Measurements from ENCODE around the gene ESYT2.
"Not testable (repeated sequence)": the region's sequence is repeated elsewhere in the genome, so short reads cannot be mapped to it uniquely, and the experiment has no call there.

ESYT2 gene

GRCh38 chr7:158710651-158711102, 118.6 kb downstream of the ESYT2 start:
- no peak for DNase-seq

GRCh38 chr7:158707610-158708009, 121.7 kb downstream of the ESYT2 start:
- no peak for DNase-seq

- no peak for DNase-seq
Observed at GRCh38 chr7:158706710-158707590, 122.4 kb downstream of the ESYT2 start.

DNA sequence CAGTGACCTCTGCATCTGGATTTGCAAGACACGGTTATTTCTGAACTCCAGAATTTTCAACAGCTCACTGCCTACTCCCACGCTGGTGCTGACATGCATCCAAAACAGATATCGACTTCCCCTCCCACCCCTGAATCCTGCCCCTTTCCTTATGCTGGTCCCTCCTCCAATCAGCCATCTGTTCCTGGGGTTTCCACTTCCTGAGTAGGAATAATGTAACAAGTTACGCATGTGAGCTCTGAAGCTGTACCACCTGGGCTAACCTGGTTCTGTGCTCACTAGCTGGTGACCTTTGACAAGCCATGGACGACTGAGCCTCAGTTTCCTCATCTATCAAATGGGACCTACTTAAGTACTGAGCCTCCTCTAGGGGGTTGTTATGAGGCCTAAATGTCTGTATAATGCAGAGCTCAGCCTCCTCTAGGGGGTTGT, 123.0 kb downstream of the ESYT2 start:
- DNase-seq = no peak

DNA sequence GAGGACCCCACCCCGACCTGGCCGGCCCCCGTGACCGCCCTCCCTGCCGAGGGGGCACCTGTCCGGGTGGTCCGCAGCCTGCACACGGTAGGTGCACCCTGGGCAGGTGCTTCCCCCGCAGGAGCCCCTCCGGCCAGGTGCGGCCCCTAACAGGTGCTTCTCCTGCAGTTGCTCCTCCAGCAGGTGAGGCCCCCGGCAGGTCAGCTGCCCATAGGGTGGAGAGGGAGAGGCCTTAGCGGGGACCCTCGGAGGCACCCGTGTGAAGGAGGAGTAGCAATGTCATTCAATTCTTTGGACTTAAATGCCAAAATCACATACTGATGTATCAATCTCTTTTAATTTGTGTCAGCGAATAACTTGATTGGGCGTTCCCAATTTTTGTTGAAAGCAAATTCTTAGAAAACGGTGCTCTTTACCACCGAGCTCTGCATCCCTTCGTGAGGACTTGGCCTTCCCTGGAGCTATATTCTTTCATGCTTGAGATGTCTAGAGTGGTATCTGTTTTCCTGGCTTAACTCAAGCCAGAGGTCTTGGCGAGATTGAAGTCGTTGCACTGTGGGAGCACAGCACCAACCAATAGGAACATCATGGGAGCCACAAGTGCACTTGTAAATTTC, 124.0 kb downstream of the ESYT2 start:
- DNase-seq = no peak

GRCh38 chr7:158704524-158705233, 124.6 kb downstream of the ESYT2 start, which contains the start of gene NCAPG2:
Gene NCAPG2, minus strand, starts transcription at chr7:158704804. Its CDS starts 2,905 bp downstream, at chr7:158701899.
- peak; percentile 98 for DNase-seq

DNA sequence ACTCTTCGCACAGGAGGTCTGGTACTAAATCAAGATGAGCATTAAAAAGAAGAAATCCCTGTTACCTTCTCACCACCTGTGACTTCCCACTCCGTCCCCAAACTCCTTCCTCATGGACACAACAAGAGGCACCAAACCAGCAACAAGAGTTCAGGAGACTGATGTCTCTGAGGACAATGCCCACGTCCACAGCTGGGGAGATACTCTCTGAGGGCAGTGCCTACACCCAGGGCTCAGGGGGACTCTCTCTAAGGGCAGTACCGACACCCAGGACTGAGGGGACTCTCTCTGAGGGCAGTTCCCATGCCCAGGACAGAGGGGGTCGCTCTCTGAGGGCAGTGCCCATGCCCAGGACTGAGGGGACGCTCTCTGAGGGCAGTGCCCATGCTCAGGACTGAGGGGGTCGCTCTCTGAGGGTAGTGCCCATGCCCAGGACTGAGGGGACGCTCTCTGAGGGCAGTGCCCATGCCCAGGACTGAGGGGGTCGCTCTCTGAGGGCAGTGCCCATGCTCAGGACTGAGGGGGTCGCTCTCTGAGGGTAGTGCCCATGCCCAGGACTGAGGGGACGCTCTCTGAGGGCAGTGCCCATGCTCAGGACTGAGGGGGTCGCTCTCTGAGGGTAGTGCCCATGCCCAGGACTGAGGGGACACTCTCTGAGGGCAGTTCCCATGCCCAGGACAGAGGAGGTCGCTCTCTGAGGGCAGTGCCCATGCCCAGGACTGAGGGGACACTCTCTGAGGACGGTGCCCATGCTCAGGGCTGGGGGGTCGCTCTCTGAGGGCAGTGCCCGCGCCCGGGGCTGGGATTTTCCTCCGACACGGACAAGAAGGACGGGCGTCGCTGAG, 125.4 kb downstream of the ESYT2 start:
- DNase-seq = not testable (repeated sequence)

DNA sequence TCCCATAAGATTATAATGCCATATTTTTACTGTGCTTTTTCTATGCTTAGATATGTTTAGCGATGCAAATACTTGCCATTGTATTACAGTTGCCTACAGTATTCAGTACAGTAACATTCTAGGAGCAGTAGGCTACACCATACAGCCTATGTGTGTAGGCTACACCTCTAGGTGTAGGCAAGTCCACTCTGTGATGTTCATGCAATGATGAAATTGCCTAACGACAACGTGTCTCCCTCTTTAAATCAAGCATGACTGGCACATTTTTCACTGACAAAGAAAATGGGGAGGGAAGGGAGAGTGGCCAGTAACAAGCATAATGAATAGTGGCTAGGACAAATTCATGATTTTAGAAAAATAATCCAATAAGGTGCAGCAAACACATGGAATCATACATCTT, 126.4 kb downstream of the ESYT2 start:
- no peak for DNase-seq

GRCh38 chr7:158702196-158702595, 127.1 kb downstream of the ESYT2 start:
- no peak for DNase-seq

- DNase-seq = no peak
Observed at GRCh38 chr7:158700008-158700407, 129.3 kb downstream of the ESYT2 start.

GRCh38 chr7:158699341-158699740, 130.0 kb downstream of the ESYT2 start:
- DNase-seq = no peak

DNA sequence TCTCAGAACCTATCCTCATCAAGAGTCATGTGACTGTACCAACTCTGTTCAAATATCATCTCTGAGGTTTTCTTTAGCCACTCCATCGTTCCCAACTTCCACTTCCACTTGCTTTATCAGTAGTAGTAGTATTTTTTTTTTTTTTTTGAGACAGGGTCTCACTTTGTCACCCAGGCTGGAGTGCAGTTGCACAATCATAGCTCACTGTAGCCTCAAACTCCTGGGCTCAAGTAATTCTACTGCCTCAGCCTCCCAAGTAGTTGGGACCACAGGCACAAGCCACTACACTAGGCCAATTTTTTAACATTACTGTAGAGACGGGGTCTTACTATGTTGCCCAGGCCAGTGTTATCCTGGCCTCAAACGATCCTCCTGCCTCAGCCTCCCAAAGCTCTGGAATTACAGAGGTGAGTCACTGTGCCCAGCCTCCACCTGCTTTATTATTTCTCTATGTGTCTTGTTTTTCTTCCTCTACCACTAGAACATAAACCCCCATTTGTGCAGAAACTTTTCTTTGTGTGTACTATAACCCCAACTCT, 130.6 kb downstream of the ESYT2 start:
- DNase-seq = no peak

- not testable (repeated sequence) for DNase-seq
Observed at GRCh38 chr7:158697597-158697996, 131.7 kb downstream of the ESYT2 start.

- DNase-seq = no peak
Observed at GRCh38 chr7:158695726-158696452, 133.4 kb downstream of the ESYT2 start.

GRCh38 chr7:158695056-158695455, 134.3 kb downstream of the ESYT2 start:
- DNase-seq = no peak

DNA sequence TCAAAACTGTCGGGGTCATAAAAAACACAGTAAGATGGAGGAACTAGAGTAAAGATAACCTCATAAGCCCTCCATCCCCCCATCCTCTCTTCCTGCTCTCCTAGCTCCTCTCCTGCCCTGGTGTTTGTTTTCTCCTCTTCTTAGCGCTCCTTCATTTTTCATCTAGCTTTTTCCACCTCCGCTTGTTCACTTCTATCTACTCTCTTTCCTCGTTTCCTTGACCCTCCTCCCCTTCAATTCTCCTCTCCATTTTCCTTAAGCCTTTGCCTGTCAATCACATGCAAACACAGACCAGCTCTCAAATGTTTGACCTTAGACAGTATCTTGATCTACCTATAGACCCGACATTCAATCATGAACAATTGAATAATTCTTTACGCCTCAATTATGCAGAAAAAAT, 134.7 kb downstream of the ESYT2 start:
- no peak for DNase-seq

DNA sequence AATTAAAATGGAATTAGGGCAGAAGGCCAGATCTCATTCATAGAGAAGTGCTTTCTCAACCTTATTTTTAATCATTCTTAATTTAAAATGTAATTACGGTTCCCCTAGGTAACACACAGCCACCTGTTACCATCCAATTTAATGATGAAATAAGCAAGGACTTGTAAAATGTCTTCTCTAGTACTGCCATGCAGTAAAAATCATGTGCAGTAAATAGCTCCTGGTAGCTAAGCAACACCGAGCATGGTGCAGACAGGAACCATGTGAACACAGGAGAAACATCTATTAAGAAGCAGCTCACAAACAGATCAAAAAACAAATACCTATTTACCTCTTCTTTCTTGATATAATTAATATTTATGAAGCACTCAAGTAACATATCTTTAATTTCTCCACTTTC, 139.8 kb downstream of the ESYT2 start:
- DNase-seq = no peak

DNA sequence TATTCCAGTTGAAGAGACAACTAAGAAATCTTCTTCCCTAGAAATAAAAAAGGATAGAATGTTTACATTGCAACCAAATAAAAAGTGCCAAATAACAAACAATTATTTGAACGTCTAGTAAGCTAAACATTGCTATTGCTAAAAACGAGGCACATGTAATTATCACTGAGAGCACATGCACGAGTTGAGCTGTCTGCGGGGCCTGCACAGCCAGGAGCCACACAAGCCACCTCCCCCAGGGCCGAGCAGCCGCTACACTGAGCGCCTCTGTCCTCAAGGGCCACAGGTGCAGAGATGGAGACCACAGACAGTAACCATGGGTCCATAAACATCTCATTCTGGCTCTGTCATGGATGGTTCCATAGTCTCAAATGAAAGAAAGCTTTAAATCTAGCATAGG, 141.9 kb downstream of the ESYT2 start:
- DNase-seq = no peak

DNA sequence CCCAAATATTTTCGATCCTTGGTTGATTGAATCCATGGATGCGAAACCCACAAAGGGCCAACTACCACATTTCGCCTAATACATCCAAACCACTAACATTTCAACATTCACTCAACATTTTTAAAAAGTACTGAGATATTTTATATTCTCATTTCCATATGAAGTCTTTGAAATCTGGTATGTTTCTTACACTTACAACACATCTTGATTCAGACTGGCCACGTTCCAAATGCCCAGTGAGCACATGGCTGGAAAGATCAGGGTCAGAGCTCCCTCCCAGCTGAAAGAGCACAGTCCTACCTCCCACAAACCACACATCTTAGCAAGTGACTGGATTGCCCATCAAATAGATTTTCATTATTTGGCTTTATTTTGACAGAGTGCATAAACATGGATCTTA, 143.6 kb downstream of the ESYT2 start:
- DNase-seq = no peak

DNA sequence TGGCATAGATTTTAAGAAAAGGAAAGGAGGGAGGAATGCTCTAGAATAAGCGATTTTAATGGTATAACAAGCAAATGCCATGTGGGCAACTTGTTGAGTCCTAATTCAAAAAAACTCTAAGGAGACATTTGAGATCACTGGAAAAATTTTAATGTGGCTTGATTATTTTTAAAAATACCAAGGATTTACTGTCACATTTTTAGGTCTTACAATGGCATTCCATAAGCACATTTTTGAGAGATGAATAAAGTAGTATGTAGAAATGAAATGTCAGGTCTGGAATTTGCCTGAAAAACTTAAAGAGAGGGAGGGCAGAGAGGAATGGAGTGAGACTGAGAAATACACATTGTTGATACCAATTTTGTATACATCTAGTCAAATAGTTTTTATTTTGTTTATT, 145.0 kb downstream of the ESYT2 start:
- DNase-seq = no peak

DNA sequence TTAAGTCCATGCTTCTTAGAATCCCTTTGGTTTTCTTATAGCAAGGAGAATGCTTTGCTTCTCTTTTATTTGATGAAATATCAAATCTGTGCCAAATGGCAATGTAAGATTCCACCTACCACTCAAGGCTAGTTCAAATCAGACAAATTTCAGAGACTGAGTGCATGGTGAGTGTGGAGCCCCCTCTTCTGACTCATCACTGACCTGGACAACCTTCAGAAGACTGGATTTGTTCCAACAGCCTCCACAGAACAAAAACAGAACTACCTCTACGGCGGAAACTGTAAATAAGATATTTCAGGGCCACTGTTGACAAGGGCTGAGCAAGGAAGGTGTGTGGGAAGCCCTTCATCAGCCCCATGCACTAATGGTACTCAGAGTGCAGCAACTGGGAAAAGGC, 145.8 kb downstream of the ESYT2 start:
- no peak for DNase-seq

DNA sequence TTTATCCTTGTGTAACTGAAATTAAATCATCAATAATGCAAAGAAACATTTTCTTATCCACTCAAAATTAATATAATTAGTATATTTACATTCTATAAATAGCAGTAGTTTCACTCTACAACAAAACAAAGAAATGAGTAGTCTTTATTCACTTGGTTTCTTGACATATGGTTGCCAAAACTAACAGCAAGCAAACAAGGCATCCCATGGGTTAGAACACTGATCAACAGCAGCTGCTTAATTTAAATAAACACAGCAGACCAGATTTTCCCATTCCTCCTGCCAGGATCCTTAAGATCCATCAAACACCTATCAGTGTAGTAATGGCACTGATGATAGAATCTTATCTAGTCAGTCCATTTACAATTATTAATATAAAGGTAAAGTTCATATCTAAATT, 146.9 kb downstream of the ESYT2 start:
- no peak for DNase-seq
